Progenitor cell of endocrine pancreas (in vitro differentiated cells): Measurements from ENCODE around the gene SLC8A2. TPM values are rescaled to one million over a fixed set of nuclear protein-coding genes. Genes with fewer than 3 reads are reported as not detected.

Source experiments
- DNase-seq: peaks from one replicate; pipeline ENCODE4 v3.0.0; 2021; ENCODE audit warnings: low spot score; ENCODE audit not compliant: unreplicated experiment
- H3K27ac Mint-ChIP-seq: 2 replicates; pipeline ENCODE4 v1.8.0; 2021; ENCODE audit warnings: mild to moderate bottlenecking, moderate library complexity, mixed read lengths
- H3K27me3 Mint-ChIP-seq: 2 replicates; pipeline ENCODE4 v1.8.0; 2021; ENCODE audit warnings: mixed read lengths
- H3K36me3 Mint-ChIP-seq: 2 replicates; pipeline ENCODE4 v1.8.0; 2022; ENCODE audit warnings: mixed read lengths; ENCODE audit not compliant: insufficient read depth
- H3K4me1 Mint-ChIP-seq: 2 replicates; pipeline ENCODE4 v1.8.0; 2021; ENCODE audit warnings: low read depth, mixed read lengths
- H3K4me3 Mint-ChIP-seq: 2 replicates; pipeline ENCODE4 v1.8.0; 2021; ENCODE audit warnings: low read depth, mild to moderate bottlenecking, moderate library complexity, mixed read lengths
- H3K9me3 Mint-ChIP-seq: 2 replicates; pipeline ENCODE4 v1.8.0; 2021; ENCODE audit warnings: low read depth, mixed read lengths
- CTCF ChIP-seq: fragments of 200-600 bp; sonication (generic); IDR thresholded peaks from one replicate; pipeline ENCODE4 v1.5.0; 2021; ENCODE audit warnings: antibody characterized with exemption, mild to moderate bottlenecking; ENCODE audit not compliant: unreplicated experiment
- total RNA-seq: library from RNA; stranded (reverse); gene quantifications from 2 replicates; pipeline ENCODE4 v1.2.1, GENCODE V29; 2021

The SLC8A2 gene
- total RNA-seq, 1 donor from 2014 or later = 1.2 TPM

GRCh38 chr19:47507924-47508553 is 36.3 kb upstream of the SLC8A2 start:
- Mint-ChIP-seq H3K4me3 (no peak overlapping the region), H3K9me3 (no peaks in the 10 kb centered on the region), H3K36me3 (no peaks in the 10 kb centered on the region), H3K27me3 (no peaks in the 10 kb centered on the region), H3K27ac (no peak overlapping the region), H3K4me1 (peaks cover 15% of the 10 kb centered on the region)
- DNase-seq = no peak
- no peak for TF ChIP-seq CTCF

GRCh38 chr19:47507012-47507411 is 35.3 kb upstream of the SLC8A2 start:
- no peak overlapping the region for H3K4me3 Mint-ChIP-seq
- peaks cover 5% of the 10 kb centered on the region for H3K4me1 Mint-ChIP-seq
- no peaks in the 10 kb centered on the region for H3K9me3 Mint-ChIP-seq
- no peak for DNase-seq
- no peaks in the 10 kb centered on the region for H3K36me3 Mint-ChIP-seq
- H3K27me3 Mint-ChIP-seq = no peaks in the 10 kb centered on the region
- TF ChIP-seq CTCF = no peak
- no peak overlapping the region for H3K27ac Mint-ChIP-seq

GRCh38 chr19:47506459-47506858 is 34.8 kb upstream of the SLC8A2 start:
- Mint-ChIP-seq H3K27ac (no peak overlapping the region), H3K36me3 (no peaks in the 10 kb centered on the region), H3K4me3 (no peak overlapping the region), H3K27me3 (no peaks in the 10 kb centered on the region), H3K9me3 (no peaks in the 10 kb centered on the region), H3K4me1 (peaks cover 2% of the 10 kb centered on the region)
- TF ChIP-seq CTCF = no peak
- DNase-seq = no peak

- H3K36me3 Mint-ChIP-seq = no peaks in the 10 kb centered on the region
- no peak overlapping the region for H3K4me3 Mint-ChIP-seq
- DNase-seq = no peak
- H3K4me1 Mint-ChIP-seq = peaks cover 2% of the 10 kb centered on the region
- peak overlapping the region; percentile 74 for H3K27ac Mint-ChIP-seq
- no peaks in the 10 kb centered on the region for H3K9me3 Mint-ChIP-seq
- no peak for TF ChIP-seq CTCF
- no peaks in the 10 kb centered on the region for H3K27me3 Mint-ChIP-seq
These were observed 33.8 kb upstream of the SLC8A2 start for GRCh38 chr19:47505506-47505905.

- TF ChIP-seq CTCF = no peak
- Mint-ChIP-seq H3K27me3 (no peaks in the 10 kb centered on the region), H3K4me3 (no peak overlapping the region), H3K36me3 (peaks cover 2% of the 10 kb centered on the region), H3K27ac (no peak overlapping the region), H3K9me3 (no peaks in the 10 kb centered on the region), H3K4me1 (no peaks in the 10 kb centered on the region)
- DNase-seq = no peak
These were observed 32.1 kb upstream of the SLC8A2 start for GRCh38 chr19:47503826-47504150.
